ENCODE measurements around the gene TMEM150A. TPM values are rescaled to one million over a fixed set of nuclear protein-coding genes. Genes with fewer than 3 reads are reported as not detected.

TMEM150A gene
- total and polyA plus RNA-seq, 2 of the 13 experiments (the other 11 are each of a cell fraction or from before 2014, with no cell fraction given) = 30.1 to 70.4 TPM

- TF ChIP-seq PREB (CRISPR knock-in tag; IDR thresholded peaks at IDR 0.05) = no peak
- peak; percentile 40 for TF ChIP-seq PCBP2 (optimal IDR thresholded peaks at IDR 0.05; ENCODE audit: low read depth, low read length, poor library complexity, severe bottlenecking)
- peak; percentile 92 for TF ChIP-seq PCBP1 (IDR thresholded peaks at IDR 0.05; ENCODE audit: borderline replicate concordance, low read depth, low read length)
- peak; percentile 77 for TF ChIP-seq PAXIP1 (CRISPR knock-in tag; conservative IDR thresholded peaks at IDR 0.05)
- 0 out of 2 replicates have a peak, but pooled peaks have one; percentile 10 for TF ChIP-seq MXD3 (CRISPR knock-in tag; IDR thresholded peaks at IDR 0.05)
- peak; percentile 11; the same call in 1 of the 2 replicates for TF ChIP-seq CHD2 (IDR thresholded peaks at IDR 0.05; ENCODE audit: low read depth, low read length)
- TF ChIP-seq RELA (CRISPR knock-in tag; IDR thresholded peaks at IDR 0.05) = no peak
- no peak for TF ChIP-seq ZNF256 (CRISPR knock-in tag; conservative IDR thresholded peaks at IDR 0.05)
- TF ChIP-seq MEF2D (CRISPR knock-in tag; IDR thresholded peaks at IDR 0.05) = no peak
- no peak for TF ChIP-seq SRF (IDR thresholded peaks at IDR 0.05; ENCODE audit: low read depth, low read length)
- no peak for TF ChIP-seq ZFP62 (CRISPR knock-in tag; IDR thresholded peaks at IDR 0.05)
- TF ChIP-seq RAD21 (CRISPR knock-in tag; IDR thresholded peaks at IDR 0.05) = no peak
- TF ChIP-seq NFE2L2 (IDR thresholded peaks at IDR 0.05; ENCODE audit: low read length) = no peak
- TF ChIP-seq ZBTB49 (CRISPR knock-in tag; IDR thresholded peaks at IDR 0.05; ENCODE audit: borderline replicate concordance) = no peak
- TF ChIP-seq POGK (CRISPR knock-in tag; conservative IDR thresholded peaks at IDR 0.05) = no peak
- TF ChIP-seq ZSCAN9 (CRISPR knock-in tag; IDR thresholded peaks at IDR 0.05; ENCODE audit: borderline replicate concordance) = 0 out of 2 replicates have a peak, but pooled peaks have one; percentile 21
- TF ChIP-seq SALL1 (CRISPR knock-in tag; IDR thresholded peaks at IDR 0.05) = peak; percentile 30; the same call in 1 of the 2 replicates
- no peak for TF ChIP-seq GTF2F1 (IDR thresholded peaks at IDR 0.05; ENCODE audit: low read length)
- 0 out of 2 replicates have a peak, but pooled peaks have one; percentile 50 for TF ChIP-seq DPF2 (CRISPR knock-in tag; IDR thresholded peaks at IDR 0.05; ENCODE audit: borderline replicate concordance, low read depth)
- no peak for TF ChIP-seq HCFC1 (IDR thresholded peaks at IDR 0.05; ENCODE audit: low read depth, low read length)
- TF ChIP-seq SMAD9 (CRISPR knock-in tag; IDR thresholded peaks at IDR 0.05) = 0 out of 2 replicates have a peak, but pooled peaks have one; percentile 11
Observed at GRCh38 chr2:85601771-85602475, 575 bp downstream of the TMEM150A start (continued).
